Small intestine (tissue), 7 donors: ENCODE results near the gene GDPD5. TPM values are rescaled to one million over a fixed set of nuclear protein-coding genes. Genes with fewer than 3 reads are reported as not detected.
A peak's percentile ranks its signal among the peaks of the same experiment; 100 is the strongest.

Experiments
- DNase-seq, 2 donors: peaks; one replicate each; pipeline versions ENCODE4 v3.0.0 to v3.0.0-alpha.2; 2013
- FAIRE-seq: peaks from 2 replicates; lab custom pipeline; 2012; peaks lifted over from hg19 to GRCh38; lab: Jason Lieb, UNC
- H3K27ac ChIP-seq, 3 donors: one replicate each; pipeline ENCODE4 v1.5.1; 2013; ENCODE audit warnings: low read length in 2 of 3, mild to moderate bottlenecking in 2 of 3, control low read depth in 1 of 3, inconsistent platforms in 1 of 3, low read depth in 1 of 3, moderate library complexity in 1 of 3
- H3K27me3 ChIP-seq, 3 donors: one replicate each; pipeline ENCODE4 v1.6.1; 2013; ENCODE audit warnings: low read length in 3 of 3, inconsistent platforms in 1 of 3; ENCODE audit not compliant: control insufficient read depth in 3 of 3, insufficient read depth in 3 of 3
- H3K36me3 ChIP-seq, 3 donors: one replicate each; pipeline ENCODE4 v1.6.1; 2013; ENCODE audit warnings: low read length in 3 of 3, inconsistent platforms in 1 of 3, low read depth in 1 of 3, mild to moderate bottlenecking in 1 of 3, moderate library complexity in 1 of 3; ENCODE audit not compliant: control insufficient read depth in 3 of 3, insufficient read depth in 2 of 3
- H3K4me1 ChIP-seq, 3 donors: one replicate each; pipeline ENCODE4 v1.6.1; 2013; ENCODE audit warnings: low read length in 2 of 3, inconsistent platforms in 1 of 3, low read depth in 1 of 3, mild to moderate bottlenecking in 1 of 3, moderate library complexity in 1 of 3; ENCODE audit not compliant: control insufficient read depth in 3 of 3, insufficient read depth in 2 of 3
- H3K4me3 ChIP-seq, 3 donors: one replicate each; pipeline ENCODE4 v1.5.1; 2013; ENCODE audit warnings: low read length in 3 of 3, control low read depth in 1 of 3, inconsistent platforms in 1 of 3, low read depth in 1 of 3, mild to moderate bottlenecking in 1 of 3, moderate library complexity in 1 of 3
- H3K9me3 ChIP-seq, 2 donors: one replicate each; pipeline ENCODE4 v1.6.1; 2013; ENCODE audit warnings: low read depth in 1 of 2, low read length in 1 of 2; ENCODE audit not compliant: control insufficient read depth in 2 of 2, insufficient read depth in 1 of 2
- WGBS, 3 donors: extraction: QIAGEN DNeasy Blood & Tissue Kit; methylation state at CpG; one replicate each; pipeline ENCODE4 v1.1.7; 2013; 5-methylcytosine and 5-hydroxymethylcytosine counted together
- polyA plus RNA-seq, 4 donors: library from polyadenylated mRNA; stranded (reverse) in 3 of 4; unstranded in 1 of 4; fragments of 200-250 nt in 3 of 4; fragments of 120-200 nt in 1 of 4; gene quantifications; one replicate each; pipeline versions ENCODE4 v1.2.1 to v1.2.3, GENCODE V29; 2013
- donor health status: healthy with polysubstance abuse.
- donor health status: control.
- donor health status: control.
- donor health status: Bipolar disorder and iron deficiency.
- donor health status: healthy.

The GDPD5 gene
- polyA plus RNA-seq, 4 donors, result 1.1 to 82.7 (median 6.1) TPM

GRCh38 chr11:75554258-75555022 is 28.7 kb upstream of the GDPD5 start:
- no peaks in the 10 kb centered on the region for H3K9me3 ChIP-seq
- 51 to 79% (median 75%) methylated on average over 20 to 21 of the region's 21 CpGs for WGBS, 3 donors
- H3K27me3 ChIP-seq, result no peaks in the 10 kb centered on the region
- DNase-seq, result peak in 1 of 2 donors; percentile 77
- H3K36me3 ChIP-seq, result no peaks in the 10 kb centered on the region
- H3K4me3 ChIP-seq, result peak overlapping the region in 1 of 3 donors; percentile 29
- H3K4me1 ChIP-seq, result peaks cover 0 to 23% (median 2%) of the 10 kb centered on the region in 3 donors
- H3K27ac ChIP-seq, result peak overlapping the region in 2 of 3 donors; percentile 68 to 93
- no peak for FAIRE-seq

DNA sequence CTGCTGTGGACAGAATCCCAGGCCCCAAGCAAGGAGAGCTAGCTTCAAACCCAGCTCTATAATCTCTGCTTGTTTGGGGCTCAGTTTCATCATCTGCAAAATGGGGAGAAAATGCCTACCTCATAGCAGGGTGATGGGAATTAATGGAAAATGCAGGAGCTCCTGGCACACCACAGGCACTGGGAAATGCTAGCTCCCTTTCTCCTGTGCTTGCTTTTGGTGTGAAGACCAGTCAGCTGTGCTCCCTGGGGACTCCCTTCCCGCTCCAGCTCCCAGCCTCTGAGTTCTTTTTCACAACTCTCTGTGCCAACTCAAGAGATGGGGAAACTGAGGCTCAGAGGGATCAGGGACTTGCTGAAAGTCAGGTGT is 28.1 kb upstream of the GDPD5 start:
- H3K9me3 ChIP-seq, result no peaks in the 10 kb centered on the region
- H3K4me1 ChIP-seq, result peaks cover 0 to 18% (median 0%) of the 10 kb centered on the region in 3 donors
- peak overlapping the region in 2 of 3 donors; percentile 68 to 69 for H3K27ac ChIP-seq
- no peak overlapping the region for H3K4me3 ChIP-seq
- 44 to 71% (median 69%) methylated on average over 1 of the region's 1 CpG for WGBS, 3 donors
- no peak for DNase-seq
- no peak for FAIRE-seq
- no peaks in the 10 kb centered on the region for H3K27me3 ChIP-seq
- H3K36me3 ChIP-seq, result no peaks in the 10 kb centered on the region

- Histone ChIP-seq H3K4me1 (peaks cover 0 to 11% (median 0%) of the 10 kb centered on the region in 3 donors), H3K27ac (peak overlapping the region in 1 of 3 donors; percentile 69), H3K9me3 (no peaks in the 10 kb centered on the region), H3K4me3 (no peak overlapping the region), H3K27me3 (no peaks in the 10 kb centered on the region), H3K36me3 (no peaks in the 10 kb centered on the region)
- FAIRE-seq (no peak), DNase-seq (no peak)
- WGBS, 3 donors, result 78 to 88% (median 78%) methylated on average over 6 of the region's 6 CpGs
These were observed 27.4 kb upstream of the GDPD5 start for GRCh38 chr11:75553182-75553581.

GRCh38 chr11:75549370-75549958 is 23.7 kb upstream of the GDPD5 start:
- no peak overlapping the region for H3K27ac ChIP-seq
- no peak for FAIRE-seq
- H3K4me1 ChIP-seq, result peaks cover 0 to 10% (median 0%) of the 10 kb centered on the region in 3 donors
- peaks cover 0 to 3% (median 0%) of the 10 kb centered on the region in 3 donors for H3K27me3 ChIP-seq
- no peak for DNase-seq
- H3K9me3 ChIP-seq, result no peaks in the 10 kb centered on the region
- WGBS, 3 donors, result 83 to 87% (median 85%) methylated on average over 5 of the region's 5 CpGs
- no peaks in the 10 kb centered on the region for H3K36me3 ChIP-seq
- no peak overlapping the region for H3K4me3 ChIP-seq

- peaks cover 0 to 3% (median 0%) of the 10 kb centered on the region in 3 donors for H3K27me3 ChIP-seq
- FAIRE-seq (no peak), DNase-seq (no peak)
- no peak overlapping the region for H3K27ac ChIP-seq
- no peaks in the 10 kb centered on the region for H3K9me3 ChIP-seq
- no peaks in the 10 kb centered on the region for H3K36me3 ChIP-seq
- 96 to 98% (median 96%) methylated on average over 8 of the region's 8 CpGs for WGBS, 3 donors
- H3K4me1 ChIP-seq, result peaks cover 0 to 4% (median 0%) of the 10 kb centered on the region in 3 donors
- no peak overlapping the region for H3K4me3 ChIP-seq
These were observed 23.0 kb upstream of the GDPD5 start for GRCh38 chr11:75548595-75549272.

- H3K36me3 ChIP-seq, result no peaks in the 10 kb centered on the region
- no peaks in the 10 kb centered on the region for H3K9me3 ChIP-seq
- H3K27ac ChIP-seq, result no peak overlapping the region
- peak; percentile 39 to 76 for DNase-seq
- no peak for FAIRE-seq
- no peak overlapping the region for H3K4me3 ChIP-seq
- 23 to 24% (median 23%) methylated on average over 7 of the region's 7 CpGs for WGBS, 3 donors
- H3K4me1 ChIP-seq, result peaks cover 0 to 3% (median 0%) of the 10 kb centered on the region in 3 donors
- H3K27me3 ChIP-seq, result peaks cover 0 to 3% (median 0%) of the 10 kb centered on the region in 3 donors
These were observed 21.9 kb upstream of the GDPD5 start for GRCh38 chr11:75547617-75548058.

DNA sequence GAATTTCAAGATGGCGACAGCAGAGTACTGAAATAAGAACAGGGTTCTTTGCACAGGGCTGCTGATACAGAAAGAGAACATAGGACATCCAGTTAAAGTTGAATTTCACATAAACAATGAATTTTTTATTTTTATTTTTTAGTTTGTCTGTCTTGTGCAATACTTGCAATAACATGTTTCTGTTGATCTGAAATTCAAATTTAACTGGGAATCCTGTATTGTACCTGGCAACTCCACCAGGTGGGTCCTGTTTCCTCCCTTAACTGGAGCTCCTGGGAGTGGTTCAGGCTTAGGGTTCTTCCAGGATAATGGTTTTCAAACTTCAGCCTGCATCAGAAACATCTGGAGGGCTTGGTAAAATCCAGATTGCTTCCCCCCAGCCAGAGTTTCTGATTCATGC is 21.4 kb upstream of the GDPD5 start:
- no peak overlapping the region for H3K4me3 ChIP-seq
- 93 to 96% (median 96%) methylated on average over 1 of the region's 1 CpG for WGBS, 3 donors
- H3K27me3 ChIP-seq, result peaks cover 0 to 3% (median 0%) of the 10 kb centered on the region in 3 donors
- peaks cover 0 to 3% (median 0%) of the 10 kb centered on the region in 3 donors for H3K4me1 ChIP-seq
- H3K9me3 ChIP-seq, result no peaks in the 10 kb centered on the region
- H3K36me3 ChIP-seq, result no peaks in the 10 kb centered on the region
- FAIRE-seq, result no peak
- DNase-seq, result no peak
- H3K27ac ChIP-seq, result no peak overlapping the region

- Histone ChIP-seq H3K27me3 (peaks cover 0 to 3% (median 0%) of the 10 kb centered on the region in 3 donors), H3K4me1 (peaks cover 0 to 7% (median 0%) of the 10 kb centered on the region in 3 donors), H3K36me3 (no peaks in the 10 kb centered on the region), H3K27ac (no peak overlapping the region), H3K4me3 (no peak overlapping the region), H3K9me3 (no peaks in the 10 kb centered on the region)
- no peak for DNase-seq
- no peak for FAIRE-seq
- 59 to 81% (median 77%) methylated on average over 6 of the region's 6 CpGs for WGBS, 3 donors
These were observed 18.1 kb upstream of the GDPD5 start for GRCh38 chr11:75543806-75544205.
